GM21515 (cell line): ENCODE results near the gene DYRK3.
"Not testable (repeated sequence)": the region's sequence is repeated elsewhere in the genome, so short reads cannot be mapped to it uniquely, and the experiment has no call there.

ENCODE experiments used
- ATAC-seq: cut with Tn5 transposase; IDR thresholded peaks from one replicate; pipeline ENCODE4 v1.9.1; 2021; ENCODE audit not compliant: unreplicated experiment

The DYRK3 gene

GRCh38 chr1:206628916-206629315 is 6.4 kb upstream of the DYRK3 start:
- ATAC-seq = no peak

GRCh38 chr1:206631085-206631509 is 4.2 kb upstream of the DYRK3 start:
- no peak for ATAC-seq

GRCh38 chr1:206633708-206634121 is 1.6 kb upstream of the DYRK3 start:
- no peak for ATAC-seq

GRCh38 chr1:206634365-206635079 is 814 bp upstream of the DYRK3 start:
- ATAC-seq = no peak

- ATAC-seq = peak; percentile 8
Observed at GRCh38 chr1:206635978-206636345, 626 bp downstream of the DYRK3 start.

GRCh38 chr1:206636671-206637070 is 1.3 kb downstream of the DYRK3 start:
- no peak for ATAC-seq

GRCh38 chr1:206637605-206638004 is 2.3 kb downstream of the DYRK3 start:
- ATAC-seq = no peak

GRCh38 chr1:206642074-206642473 is 6.7 kb downstream of the DYRK3 start:
- ATAC-seq = not testable (repeated sequence)

GRCh38 chr1:206643118-206643698 is 7.9 kb downstream of the DYRK3 start:
- ATAC-seq = no peak

GRCh38 chr1:206646504-206646903 is 11.2 kb downstream of the DYRK3 start:
- no peak for ATAC-seq

- no peak for ATAC-seq
Observed at GRCh38 chr1:206647224-206647623, 11.9 kb downstream of the DYRK3 start.

GRCh38 chr1:206649261-206649921 is 14.1 kb downstream of the DYRK3 start:
- ATAC-seq = no peak

GRCh38 chr1:206651014-206651413 is 15.7 kb downstream of the DYRK3 start:
- no peak for ATAC-seq

GRCh38 chr1:206651958-206652890 is 16.9 kb downstream of the DYRK3 start:
- no peak for ATAC-seq

GRCh38 chr1:206653715-206654459 is 18.6 kb downstream of the DYRK3 start:
- no peak for ATAC-seq

GRCh38 chr1:206654828-206655227 is 19.5 kb downstream of the DYRK3 start:
- no peak for ATAC-seq

- ATAC-seq = no peak
Observed at GRCh38 chr1:206655471-206655882, 20.1 kb downstream of the DYRK3 start.

- no peak for ATAC-seq
Observed at GRCh38 chr1:206656936-206657335, 21.6 kb downstream of the DYRK3 start.

- no peak for ATAC-seq
Observed at GRCh38 chr1:206657751-206658150, 22.4 kb downstream of the DYRK3 start.

GRCh38 chr1:206658264-206658980 is 23.1 kb downstream of the DYRK3 start:
- ATAC-seq = no peak
